ENCODE data around the gene HNRNPU.
A peak's percentile ranks its signal among the peaks of the same experiment; 100 is the strongest.

HNRNPU gene

GRCh38 chr1:244833734-244834542 lies 30.4 kb downstream of the HNRNPU start (continued):
- TF ChIP-seq ZNF366 (tag by site-specific recombination; conservative IDR thresholded peaks at IDR 0.05) (0 out of 2 replicates have a peak, but pooled peaks have one; percentile 58), ZNF426 (tag by site-specific recombination; IDR thresholded peaks at IDR 0.05) (no peak), SETDB1 (IDR thresholded peaks at IDR 0.05; ENCODE audit: insufficient read length, low read length) (no peak), ZNF19 (tag by site-specific recombination; IDR thresholded peaks at IDR 0.05; ENCODE audit: low read depth) (no peak), ZNF639 (tag by site-specific recombination; IDR thresholded peaks at IDR 0.05) (peak; percentile 60), ZNF654 (tag by site-specific recombination; IDR thresholded peaks at IDR 0.05; ENCODE audit: low read depth) (no peak), RBAK (tag by site-specific recombination; IDR thresholded peaks at IDR 0.05) (no peak), ZNF677 (tag by site-specific recombination; IDR thresholded peaks at IDR 0.05) (no peak), ZXDB (tag by site-specific recombination; IDR thresholded peaks at IDR 0.05) (peak; percentile 56; the same call in 1 of the 2 replicates), ZNF747 (tag by site-specific recombination; IDR thresholded peaks at IDR 0.05) (no peak), ZNF596 (tag by site-specific recombination; IDR thresholded peaks at IDR 0.05) (no peak), MYNN (tag by site-specific recombination; IDR thresholded peaks at IDR 0.05; ENCODE audit: borderline replicate concordance) (0 out of 2 replicates have a peak, but pooled peaks have one; percentile 29), ZNF394 (tag by site-specific recombination; IDR thresholded peaks at IDR 0.05; ENCODE audit: borderline replicate concordance) (peak; percentile 80), FEZF1 (tag by site-specific recombination; IDR thresholded peaks at IDR 0.05) (peak; percentile 51), ZNF701 (tag by site-specific recombination; IDR thresholded peaks at IDR 0.05) (no peak), ZNF610 (tag by site-specific recombination; IDR thresholded peaks at IDR 0.05; ENCODE audit: borderline replicate concordance) (no peak), ZNF211 (tag by site-specific recombination; IDR thresholded peaks at IDR 0.05; ENCODE audit: low read depth) (no peak), AEBP2 (tag by site-specific recombination; IDR thresholded peaks at IDR 0.05; ENCODE audit: borderline replicate concordance) (no peak), MZF1 (tag by site-specific recombination; IDR thresholded peaks at IDR 0.05; ENCODE audit: borderline replicate concordance) (no peak), ZNF23 (tag by site-specific recombination; IDR thresholded peaks at IDR 0.05; ENCODE audit: borderline replicate concordance) (no peak), ZNF169 (tag by site-specific recombination; IDR thresholded peaks at IDR 0.05) (no peak), ZBTB11 (tag by site-specific recombination; conservative IDR thresholded peaks at IDR 0.05; ENCODE audit: low read depth) (0 out of 2 replicates have a peak, but pooled peaks have one; percentile 43), ZNF274 (IDR thresholded peaks at IDR 0.05; ENCODE audit: low read length) (no peak), ZNF274 (tag by site-specific recombination; IDR thresholded peaks at IDR 0.05; ENCODE audit: borderline replicate concordance) (no peak), KLF10 (tag by site-specific recombination; IDR thresholded peaks at IDR 0.05) (no peak), CTCF (tag by site-specific recombination; IDR thresholded peaks at IDR 0.05) (peak; percentile 84), PRDM4 (tag by site-specific recombination; IDR thresholded peaks at IDR 0.05) (no peak; the same call in 1 of the 2 replicates), ZNF623 (tag by site-specific recombination; IDR thresholded peaks at IDR 0.05) (no peak), ZIC2 (tag by site-specific recombination; IDR thresholded peaks at IDR 0.05) (peak; percentile 51)
